HepG2 (cell line): Measurements from ENCODE around the gene HDHD3. TPM values are rescaled to one million over a fixed set of nuclear protein-coding genes. Genes with fewer than 3 reads are reported as not detected.

Source experiments
- ARID3A ChIP-seq: IDR thresholded peaks from 2 replicates; pipeline ENCODE4 v1.6.1; 2012; ENCODE audit warnings: low read depth, low read length, improper control_type of control experiment
- BCL3 ChIP-seq: sonication (generic); formaldehyde crosslinking; IDR thresholded peaks from 2 replicates; pipeline ENCODE4 v1.5.1; 2020; ENCODE audit warnings: mild to moderate bottlenecking, missing genetic modification reagents, moderate library complexity
- CCDC6 ChIP-seq: sonication (generic); formaldehyde crosslinking; IDR thresholded peaks from 2 replicates; pipeline ENCODE4 v1.8.1; 2022; ENCODE audit warnings: mild to moderate bottlenecking, missing genetic modification reagents, moderate library complexity
- CTCF ChIP-seq: sonication (generic); formaldehyde crosslinking; IDR thresholded peaks from 2 replicates; pipeline ENCODE4 v1.5.0; 2020; ENCODE audit warnings: mild to moderate bottlenecking, missing genetic modification reagents, moderate library complexity
- HBP1 ChIP-seq: IDR thresholded peaks from 2 replicates; pipeline ENCODE4 v1.6.1; 2016; ENCODE audit warnings: low read depth, control low read depth
- MIER2 ChIP-seq: IDR thresholded peaks from 2 replicates; pipeline ENCODE4 v1.6.1; 2016; ENCODE audit warnings: missing biosample characterization, missing genetic modification reagents
- MIXL1 ChIP-seq: IDR thresholded peaks from 2 replicates; pipeline ENCODE4 v1.6.1; 2016
- MXD4 ChIP-seq: IDR thresholded peaks from 2 replicates; pipeline ENCODE4 v1.6.1; 2016; ENCODE audit warnings: mild to moderate bottlenecking, missing biosample characterization, missing genetic modification reagents
- ONECUT2 ChIP-seq: sonication (generic); formaldehyde crosslinking; IDR thresholded peaks from 2 replicates; pipeline ENCODE4 v1.4.0; 2020; ENCODE audit warnings: missing genetic modification reagents
- PCBP1 ChIP-seq: fragments of 200-400 bp; formaldehyde crosslinking; IDR thresholded peaks from 2 replicates; pipeline ENCODE4 v1.6.1; 2017; ENCODE audit warnings: mild to moderate bottlenecking, low read depth, low read length, borderline replicate concordance
- PHB2 ChIP-seq: fragments of 450-650 bp; IDR thresholded peaks from 2 replicates; pipeline ENCODE4 v1.6.1; 2018; ENCODE audit not compliant: partially characterized antibody
- PHF5A ChIP-seq: IDR thresholded peaks from one replicate; pipeline ENCODE4 v1.6.1; 2018; ENCODE audit warnings: low read depth, missing genetic modification reagents; ENCODE audit not compliant: unreplicated experiment
- SMYD3 ChIP-seq: sonication (generic); formaldehyde crosslinking; IDR thresholded peaks from 2 replicates; pipeline ENCODE4 v1.8.1; 2023; ENCODE audit warnings: mild to moderate bottlenecking, missing genetic modification reagents
- SRSF9 ChIP-seq: fragments of 200-400 bp; formaldehyde crosslinking; IDR thresholded peaks from 2 replicates; pipeline ENCODE4 v1.6.1; 2018; ENCODE audit warnings: borderline replicate concordance, mild to moderate bottlenecking, low read depth, low read length; ENCODE audit not compliant: insufficient read depth, poor library complexity, severe bottlenecking
- TFDP1 ChIP-seq: IDR thresholded peaks from 2 replicates; pipeline ENCODE4 v1.6.1; 2016; ENCODE audit warnings: missing compliant biosample characterization, missing genetic modification reagents, borderline replicate concordance
- TSC22D2 ChIP-seq: sonication (generic); formaldehyde crosslinking; IDR thresholded peaks from 2 replicates; pipeline ENCODE4 v1.5.1; 2020; ENCODE audit warnings: missing genetic modification reagents, mild to moderate bottlenecking, borderline replicate concordance
- WIZ ChIP-seq: sonication (generic); formaldehyde crosslinking; IDR thresholded peaks from 2 replicates; pipeline ENCODE4 v1.5.1; 2020; ENCODE audit warnings: mild to moderate bottlenecking, missing genetic modification reagents
- ZBTB37 ChIP-seq: sonication (generic); formaldehyde crosslinking; IDR thresholded peaks from 2 replicates; pipeline ENCODE4 v1.4.0; 2020; ENCODE audit warnings: mild to moderate bottlenecking, missing genetic modification reagents
- ZNF382 ChIP-seq: sonication (generic); formaldehyde crosslinking; IDR thresholded peaks from 2 replicates; pipeline ENCODE4 v1.5.0; 2020; ENCODE audit warnings: missing genetic modification reagents, mild to moderate bottlenecking, borderline replicate concordance
- ZNF772 ChIP-seq: sonication (generic); formaldehyde crosslinking; IDR thresholded peaks from 2 replicates; pipeline ENCODE4 v1.5.0; 2020; ENCODE audit warnings: mild to moderate bottlenecking, missing genetic modification reagents
- polyA plus RNA-seq, 8 experiments: library from polyadenylated mRNA; depleted of rRNA in 3 of 8; stranded (reverse) in 7 of 8; unstranded in 1 of 8; fragments of >200 nt; fragmentation: Illumina TruSeq in 4 of 8; extraction: Trizol in 4 of 8; gene quantifications; 2 replicates each; pipeline versions ENCODE4 v1.2.1 to v1.2.3, GENCODE V29; 2011 to 2016; ENCODE audit warnings: low read depth in 4 of 8, missing spikeins in 1 of 8, mixed read lengths in 1 of 8; ENCODE audit not compliant: insufficient read depth in 1 of 8
- total RNA-seq, 5 experiments: library from RNA; depleted of rRNA; stranded (reverse); fragments of >200 nt; fragmentation: Illumina TruSeq; extraction: Trizol; gene quantifications; 2 replicates each; pipeline ENCODE4 v1.2.3, GENCODE V29; 2016; ENCODE audit warnings: low read depth in 1 of 5

The HDHD3 gene
- total and polyA plus RNA-seq, 2 of the 13 experiments (the other 11 are each of a cell fraction or from before 2014, with no cell fraction given): 23.1 to 38.5 TPM

- TF ChIP-seq MIXL1 (CRISPR knock-in tag): peak; percentile 53; the same call in 1 of the 2 replicates
- TF ChIP-seq ARID3A: no peak
- no peak for TF ChIP-seq PHF5A (CRISPR knock-in tag)
- no peak; the same call in 1 of the 2 replicates for TF ChIP-seq TFDP1 (CRISPR knock-in tag)
- TF ChIP-seq HBP1: no peak
- TF ChIP-seq PHB2: no peak
- no peak for TF ChIP-seq ZBTB37 (CRISPR knock-in tag)
- TF ChIP-seq PCBP1: no peak
- 0 out of 2 replicates have a peak, but pooled peaks have one; percentile 46 for TF ChIP-seq MIER2 (CRISPR knock-in tag)
- TF ChIP-seq SRSF9: no peak
- no peak for TF ChIP-seq CTCF (CRISPR knock-in tag)
- peak; percentile 15; the same call in 1 of the 2 replicates for TF ChIP-seq ZNF772 (CRISPR knock-in tag)
- no peak for TF ChIP-seq MXD4
- TF ChIP-seq SMYD3 (CRISPR knock-in tag): 0 out of 2 replicates have a peak, but pooled peaks have one; percentile 38
- TF ChIP-seq ZNF382 (CRISPR knock-in tag): no peak
- TF ChIP-seq CCDC6: no peak
- no peak for TF ChIP-seq ONECUT2 (CRISPR knock-in tag)
- no peak for TF ChIP-seq BCL3 (CRISPR knock-in tag)
- no peak for TF ChIP-seq WIZ
- TF ChIP-seq TSC22D2 (CRISPR knock-in tag): no peak
Measured at GRCh38 chr9:113381909-113382411, 5.2 kb upstream of the HDHD3 start (continued).
